ENCODE data around the gene FRS3.

GRCh38 chr6:41724586-41725501 lies 54.9 kb downstream of the FRS3 start:
- peak; percentile 36 for TF ChIP-seq CTCF (conservative IDR thresholded peaks at IDR 0.05; ENCODE audit: low read length)
- no peak for TF ChIP-seq EZH2phosphoT487 (IDR thresholded peaks at IDR 0.05; ENCODE audit: borderline replicate concordance)
